H1 (cell line): ENCODE data around the gene TCF25. TPM values are rescaled to one million over a fixed set of nuclear protein-coding genes. Genes with fewer than 3 reads are reported as not detected.

Source experiments
- CTCF ChIA-PET: fragments of 300-600 bp; sonication (Branson Sonifier 250); formaldehyde crosslinking; loops from one replicate; lab custom pipeline; 2021; ENCODE audit not compliant: partially characterized antibody; lab: Charles Lee
- POLR2A ChIA-PET: fragments of 300-600 bp; sonication (Branson Sonifier 250); formaldehyde crosslinking; loops from one replicate; lab custom pipeline; 2021; ENCODE audit warnings: inconsistent platforms; ENCODE audit not compliant: partially characterized antibody; lab: Charles Lee
- DNase-seq, 2 experiments: peaks; one replicate each; pipeline versions ENCODE4 v3.0.0 to v3.0.0-alpha.2; 2010 to 2022; ENCODE audit warnings: low spot score in 2 of 2, low read depth in 1 of 2, mixed read lengths in 1 of 2
- FAIRE-seq: peaks from 2 replicates; lab custom pipeline; 2011; peaks lifted over from hg19 to GRCh38; lab: Jason Lieb, UNC
- H2AFZ ChIP-seq: 2 replicates; pipeline ENCODE4 v1.8.1; 2012; ENCODE audit warnings: low read length, inconsistent platforms
- H2AK5ac ChIP-seq: 2 replicates; pipeline ENCODE4 v1.6.1; 2013; ENCODE audit warnings: low read depth, low read length
- H2BK120ac ChIP-seq: replicated peaks from 2 replicates; pipeline ENCODE3; 2013; ENCODE audit warnings: low read depth, low read length, inconsistent platforms
- H2BK12ac ChIP-seq: 2 replicates; pipeline ENCODE4 v1.6.1; 2013; ENCODE audit warnings: low read depth, low read length
- H2BK15ac ChIP-seq: 2 replicates; pipeline ENCODE4 v1.6.1; 2013; ENCODE audit warnings: low read length
- H2BK20ac ChIP-seq: 2 replicates; pipeline ENCODE4 v1.6.1; 2013; ENCODE audit warnings: low read length
- H2BK5ac ChIP-seq: 2 replicates; pipeline ENCODE4 v1.6.1; 2013; ENCODE audit warnings: low read depth, low read length
- H3K14ac ChIP-seq: 2 replicates; pipeline ENCODE4 v1.6.1; 2013; ENCODE audit warnings: inconsistent platforms; ENCODE audit not compliant: insufficient read length
- H3K18ac ChIP-seq: 2 replicates; pipeline ENCODE4 v1.6.1; 2013; ENCODE audit warnings: low read length; ENCODE audit errors: extremely low read depth
- H3K23ac ChIP-seq: 2 replicates; pipeline ENCODE4 v1.6.1; 2013; ENCODE audit warnings: inconsistent platforms; ENCODE audit not compliant: insufficient read length
- H3K23me2 ChIP-seq: 2 replicates; pipeline ENCODE4 v1.6.1; 2013; ENCODE audit warnings: low read depth, low read length
- H3K27ac ChIP-seq: 2 replicates; pipeline ENCODE4 v1.6.1; 2011; ENCODE audit warnings: low read depth, low read length, inconsistent platforms
- H3K27me3 ChIP-seq, 4 experiments: replicated peaks in 1 of 4; 1 replicate in 1 of 4; 2 replicates in 3 of 4; pipeline versions ENCODE4 v1.6.1 to v1.8.1; 2011 to 2013; ENCODE audit warnings: low read length in 3 of 4, mild to moderate bottlenecking in 3 of 4, inconsistent platforms in 2 of 4, mixed read lengths in 2 of 4, moderate library complexity in 1 of 4; ENCODE audit not compliant: control insufficient read depth in 3 of 4, insufficient read depth in 3 of 4; ENCODE audit errors: extremely low read depth in 1 of 4
- H3K36me3 ChIP-seq, 4 experiments: 2 replicates each; pipeline versions ENCODE4 v1.6.1 to v1.8.1; 2011 to 2013; ENCODE audit warnings: mild to moderate bottlenecking in 4 of 4, low read length in 3 of 4, moderate library complexity in 2 of 4, control low read depth in 1 of 4, inconsistent platforms in 1 of 4; ENCODE audit not compliant: insufficient read depth in 4 of 4, control insufficient read depth in 2 of 4
- H3K4ac ChIP-seq: replicated peaks from 2 replicates; pipeline ENCODE3; 2013; ENCODE audit warnings: low read length, low read depth, mixed read lengths, inconsistent platforms; ENCODE audit not compliant: insufficient read length
- H3K4me1 ChIP-seq, 4 experiments: replicated peaks in 1 of 4; 1 replicate in 1 of 4; 2 replicates in 3 of 4; pipeline versions ENCODE4 v1.6.1 to v1.8.1; 2011 to 2013; ENCODE audit warnings: low read length in 3 of 4, inconsistent platforms in 2 of 4, mixed read lengths in 1 of 4; ENCODE audit not compliant: insufficient read depth in 4 of 4, control insufficient read depth in 3 of 4
- H3K4me2 ChIP-seq, 2 experiments: 2 replicates each; pipeline versions ENCODE4 v1.6.1 to v1.8.1; 2011 to 2013; ENCODE audit warnings: low read depth in 2 of 2, low read length in 2 of 2, control low read depth in 1 of 2, inconsistent platforms in 1 of 2, mild to moderate bottlenecking in 1 of 2; ENCODE audit not compliant: insufficient read depth in 1 of 2
- H3K4me3 ChIP-seq, 4 experiments: fragments of 200-600, 300-600 bp in 1 of 4; sonication (generic), shearing (Covaris generic), sonication (Bioruptor Twin) in 1 of 4; 2 replicates each; pipeline versions ENCODE4 v1.5.1 to v1.8.1; 2011 to 2016; ENCODE audit warnings: low read length in 4 of 4, low read depth in 3 of 4, control low read depth in 2 of 4, inconsistent platforms in 2 of 4, mild to moderate bottlenecking in 2 of 4, mixed read lengths in 1 of 4, moderate library complexity in 1 of 4; ENCODE audit not compliant: insufficient read depth in 2 of 4; ENCODE audit errors: extremely low read depth in 1 of 4
- H3K56ac ChIP-seq: replicated peaks from 2 replicates; pipeline ENCODE3; 2013; ENCODE audit warnings: low read depth, mild to moderate bottlenecking, mixed read lengths, low read length, inconsistent platforms; ENCODE audit not compliant: insufficient read length
- H3K79me1 ChIP-seq: 2 replicates; pipeline ENCODE4 v1.6.1; 2013; ENCODE audit warnings: low read depth, low read length, control low read depth
- H3K79me2 ChIP-seq, 2 experiments: 2 replicates each; pipeline versions ENCODE4 v1.6.1 to v1.8.1; 2012 to 2013; ENCODE audit warnings: low read length in 2 of 2, mild to moderate bottlenecking in 2 of 2, inconsistent platforms in 1 of 2; ENCODE audit not compliant: insufficient read depth in 2 of 2, control insufficient read depth in 1 of 2
- H3K9ac ChIP-seq, 4 experiments: replicated peaks in 1 of 4; 1 replicate in 1 of 4; 2 replicates in 3 of 4; pipeline versions ENCODE4 v1.6.1 to v1.8.1; 2011 to 2013; ENCODE audit warnings: low read depth in 3 of 4, low read length in 3 of 4, control low read depth in 2 of 4, mild to moderate bottlenecking in 2 of 4, moderate library complexity in 2 of 4, inconsistent platforms in 1 of 4; ENCODE audit errors: extremely low read depth in 1 of 4
- H3K9me3 ChIP-seq, 2 experiments: 2 replicates each; pipeline versions ENCODE4 v1.6.1 to v1.8.1; 2012 to 2013; ENCODE audit warnings: mild to moderate bottlenecking in 2 of 2, moderate library complexity in 2 of 2, control low read depth in 1 of 2, inconsistent platforms in 1 of 2, low read depth in 1 of 2, low read length in 1 of 2, mixed read lengths in 1 of 2; ENCODE audit not compliant: insufficient read depth in 2 of 2
- H4K20me1 ChIP-seq, 2 experiments: replicated peaks in 1 of 2; 2 replicates each; pipeline versions ENCODE3 to v1.8.1; 2011 to 2013; ENCODE audit warnings: inconsistent platforms in 2 of 2, low read length in 2 of 2, mild to moderate bottlenecking in 1 of 2; ENCODE audit not compliant: insufficient read depth in 2 of 2, control insufficient read depth in 1 of 2
- H4K5ac ChIP-seq: 2 replicates; pipeline ENCODE4 v1.6.1; 2013; ENCODE audit warnings: low read length, low read depth, mixed read lengths, inconsistent platforms; ENCODE audit not compliant: insufficient read length
- H4K8ac ChIP-seq: 2 replicates; pipeline ENCODE4 v1.8.0; 2013; ENCODE audit warnings: mild to moderate bottlenecking, moderate library complexity, low read length, inconsistent platforms; ENCODE audit not compliant: insufficient read depth; ENCODE audit errors: extremely low read depth
- H4K91ac ChIP-seq: replicated peaks from 2 replicates; pipeline ENCODE3; 2013; ENCODE audit warnings: low read length, mixed read lengths, inconsistent platforms; ENCODE audit not compliant: insufficient read length
- CREB1 ChIP-seq: IDR thresholded peaks from 2 replicates; pipeline ENCODE4 v1.6.1; 2012; ENCODE audit warnings: inconsistent platforms
- EGR1 ChIP-seq: IDR thresholded peaks from 2 replicates; pipeline ENCODE4 v1.6.1; 2011; ENCODE audit warnings: low read depth, low read length, borderline replicate concordance
- GABPA ChIP-seq: IDR thresholded peaks from 2 replicates; pipeline ENCODE4 v1.6.1; 2011; ENCODE audit warnings: mild to moderate bottlenecking, low read length, moderate library complexity, borderline replicate concordance; ENCODE audit not compliant: insufficient read depth
- JUND ChIP-seq: IDR thresholded peaks from 2 replicates; pipeline ENCODE4 v1.6.1; 2011; ENCODE audit warnings: mild to moderate bottlenecking, improper control_type of control experiment, low read length
- MAFK ChIP-seq: IDR thresholded peaks from 2 replicates; pipeline ENCODE4 v1.6.1; 2012; ENCODE audit warnings: low read depth, mild to moderate bottlenecking, improper control_type of control experiment, low read length
- POLR2AphosphoS5 ChIP-seq: IDR thresholded peaks from 2 replicates; pipeline ENCODE4 v1.6.1; 2011; ENCODE audit warnings: low read depth, low read length
- POU5F1 ChIP-seq: IDR thresholded peaks from 2 replicates; pipeline ENCODE4 v1.6.1; 2011; ENCODE audit warnings: low read depth, mild to moderate bottlenecking, low read length, moderate library complexity
- RFX5 ChIP-seq: IDR thresholded peaks from 2 replicates; pipeline ENCODE4 v1.6.1; 2011; ENCODE audit warnings: low read depth, low read length, improper control_type of control experiment, borderline replicate concordance
- SIN3A ChIP-seq, 2 experiments: IDR thresholded peaks in 1 of 2; conservative IDR thresholded peaks in 1 of 2; 2 replicates each; pipeline ENCODE4 v1.6.1; 2011 to 2012; ENCODE audit warnings: low read length in 2 of 2, improper control_type of control experiment in 1 of 2, low read depth in 1 of 2, mild to moderate bottlenecking in 1 of 2
- SIRT6 ChIP-seq: IDR thresholded peaks from one replicate; pipeline ENCODE4 v1.7.1; 2012; ENCODE audit warnings: low read length, inconsistent platforms
- TCF12 ChIP-seq: IDR thresholded peaks from 2 replicates; pipeline ENCODE4 v1.6.1; 2011; ENCODE audit warnings: low read depth, mild to moderate bottlenecking, low read length
- YY1 ChIP-seq: IDR thresholded peaks from 2 replicates; pipeline ENCODE4 v1.6.1; 2011; ENCODE audit warnings: low read depth, mild to moderate bottlenecking, low read length
- WGBS, 2 experiments: shearing (Covaris generic) in 1 of 2; methylation state at CpG; one replicate each; pipeline versions ENCODE4 v1.1.6 to v1.1.7; 2013 to 2015; ENCODE audit warnings: low lambda C conversion rate in 2 of 2, mixed read lengths in 2 of 2, inconsistent platforms in 1 of 2, low coverage in 1 of 2, missing lambda C conversion rate in 1 of 2; ENCODE audit not compliant: insufficient replicate concordance in 2 of 2, insufficient coverage in 1 of 2, insufficient read length in 1 of 2; ENCODE audit errors: extremely low coverage in 1 of 2, missing lambda C conversion rate in 1 of 2; 5-methylcytosine and 5-hydroxymethylcytosine counted together
- polyA plus RNA-seq, 7 experiments: library from polyadenylated mRNA; depleted of rRNA in 3 of 7; stranded (reverse) in 5 of 7; unstranded in 2 of 7; fragments of >200 nt in 5 of 7; fragments of 200-250 nt in 2 of 7; gene quantifications; 1 replicate in 5 of 7; 2 replicates in 1 of 7; 4 replicates in 1 of 7; pipeline versions ENCODE4 v1.2.1 to v1.2.3, GENCODE V29; 2011 to 2013; ENCODE audit warnings: missing spikeins in 2 of 7, mixed read lengths in 2 of 7
- total RNA-seq: library from RNA; stranded (reverse); fragmentation: NEBNext Ultra II Directional; extraction: Animal tissue kit (Norgen Biotek cat#: 25700); gene quantifications from 2 replicates; pipeline ENCODE4 v1.2.1, GENCODE V29; 2021

Gene TCF25
- total and polyA plus RNA-seq, 2 of the 8 experiments (the other 6 are each of a cell fraction or from before 2014, with no cell fraction given): 78.1 to 102 TPM

- Histone ChIP-seq H2BK15ac (no peak overlapping the region), H3K9ac (no peak overlapping the region), H2AFZ (no peak overlapping the region), H3K56ac (no peak overlapping the region), H3K79me2 (no peaks in the 10 kb centered on the region), H4K91ac (no peak overlapping the region), H3K4ac (no peak overlapping the region), H2BK120ac (no peak overlapping the region), H2BK5ac (peak overlapping the region; percentile 52; the same call in 1 of the 2 replicates), H2BK20ac (no peak overlapping the region), H3K4me1 (no peaks in the 10 kb centered on the region), H3K14ac (no peak overlapping the region), H4K5ac (no peak overlapping the region), H3K79me1 (peaks cover 2% of the 10 kb centered on the region; the same call in 1 of the 2 replicates), H3K23me2 (no peaks in the 10 kb centered on the region), H4K20me1 (peaks cover 5 to 16% of the 10 kb centered on the region in 2 experiments), H3K18ac (no peak overlapping the region), H3K27me3 (no peaks in the 10 kb centered on the region), H3K4me2 (no peak overlapping the region), H3K36me3 (peaks cover 3 to 31% (median 18%) of the 10 kb centered on the region in 4 experiments; a peak in 7 of 8 replicates), H3K27ac (no peak overlapping the region), H2BK12ac (no peak overlapping the region), H3K23ac (no peak overlapping the region), H2AK5ac (no peak overlapping the region), H3K9me3 (no peaks in the 10 kb centered on the region), H4K8ac (no peak overlapping the region), H3K4me3 (no peak overlapping the region)
- POLR2A ChIA-PET: interaction anchor here (0.5 to 1.5 kb wide), 4 partner anchors 10 to 379 kb away, joined by 3 to 6 read pairs (median 4); partner anchors contain the start of gene TUBB3
- DNase-seq (no peak), FAIRE-seq (no peak)
- CTCF ChIA-PET: interaction anchor here (0.7 to 4.9 kb wide), 2 partner anchors 16 to 37 kb away, joined by 3 to 41 read pairs; no protein-coding TSS in a partner anchor
- WGBS, 2 experiments: 93% methylated on average over 22 of the region's 45 CpGs; no CpG with 5 or more reads in 1 of the 2 experiments
- TF ChIP-seq JUND: no peak
- no peak for TF ChIP-seq MAFK
- no peak for TF ChIP-seq GABPA
- no peak for TF ChIP-seq CREB1
- no peak for TF ChIP-seq YY1
- TF ChIP-seq RFX5: no peak
- no peak for TF ChIP-seq EGR1
- no peak for TF ChIP-seq POLR2AphosphoS5
- TF ChIP-seq TCF12: no peak
- TF ChIP-seq SIN3A (conservative IDR thresholded peaks at IDR 0.05 in 1 of 2, IDR thresholded peaks at IDR 0.05 in 1 of 2; ENCODE audit: low read depth in 1 of 2, low read length in 2 of 2): no peak
- no peak for TF ChIP-seq POU5F1
- no peak for TF ChIP-seq SIRT6
Measured at GRCh38 chr16:89893642-89894548, 20.5 kb downstream of the TCF25 start.
